ENCODE measurements around the gene EIF6. TPM values are rescaled to one million over a fixed set of nuclear protein-coding genes. Genes with fewer than 3 reads are reported as not detected.

EIF6 gene
- total and polyA plus RNA-seq, 9 of the 15 experiments (the other 6 are each of a cell fraction or from before 2014, with no cell fraction given) = 165 to 832 (median 229) TPM

DNA sequence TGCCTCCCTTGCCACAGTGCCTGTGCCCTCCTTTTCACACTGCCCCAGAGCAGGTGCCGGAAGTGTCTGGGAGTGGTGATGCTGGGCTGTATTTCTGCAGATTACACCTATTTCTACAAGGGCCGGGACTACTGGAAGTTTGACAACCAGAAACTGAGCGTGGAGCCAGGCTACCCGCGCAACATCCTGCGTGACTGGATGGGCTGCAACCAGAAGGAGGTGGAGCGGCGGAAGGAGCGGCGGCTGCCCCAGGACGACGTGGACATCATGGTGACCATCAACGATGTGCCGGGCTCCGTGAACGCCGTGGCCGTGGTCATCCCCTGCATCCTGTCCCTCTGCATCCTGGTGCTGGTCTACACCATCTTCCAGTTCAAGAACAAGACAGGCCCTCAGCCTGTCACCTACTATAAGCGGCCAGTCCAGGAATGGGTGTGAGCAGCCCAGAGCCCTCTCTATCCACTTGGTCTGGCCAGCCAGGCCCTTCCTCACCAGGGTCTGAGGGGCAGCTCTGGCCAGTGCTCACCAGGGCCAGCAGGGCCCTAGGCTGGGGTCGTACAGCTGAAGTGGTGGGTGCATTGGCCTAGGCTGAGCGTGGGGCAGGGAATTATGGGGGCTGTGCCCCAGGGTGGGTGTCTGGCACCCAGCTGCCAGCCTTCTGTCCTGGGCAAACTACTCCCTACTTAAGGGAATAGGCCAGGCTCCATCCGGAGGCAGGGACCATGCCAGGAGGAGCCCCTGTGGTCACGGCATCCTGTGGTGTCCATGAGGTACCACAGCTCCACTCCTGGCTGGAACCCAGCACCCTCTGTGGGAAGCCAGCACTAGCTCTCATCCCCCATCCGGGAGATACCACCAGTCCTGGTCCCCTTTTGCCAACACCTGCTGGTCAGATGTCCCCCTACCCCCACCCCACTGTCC is 10.1 kb downstream of the EIF6 start:
- intact Hi-C loops (cut with micrococcal nuclease) = no loop called here
- no peak for DNase-seq (ENCODE audit: extremely low read depth in 1 of 4, low spot score in 3 of 4)
- peak; percentile 49; the same call in 1 of the 2 replicates for TF ChIP-seq POLR2G (IDR thresholded peaks at IDR 0.05; ENCODE audit: low read depth, low read length)
- TF ChIP-seq PURB (CRISPR knock-in tag; IDR thresholded peaks at IDR 0.05; ENCODE audit: low read depth) = no peak
- ChIA-PET CTCF (ENCODE audit: low intra/inter-chr PET ratio) (no interaction called here), POLR2A (interaction anchor here (0.8 kb wide), 1 partner anchor 12 kb away, joined by 3 read pairs; no protein-coding TSS in a partner anchor)
- BruUV-seq (replicated peaks) = no TSS peak
- H3K9me1 ChIP-seq (ENCODE audit: control insufficient read depth, insufficient read depth, low read length) = no peaks in the 10 kb centered on the region
- H3K9ac ChIP-seq (ENCODE audit: insufficient read depth in 1 of 2, low read depth in 2 of 2, low read length in 2 of 2) = peak overlapping the region in 1 of 2 experiments; percentile 54; a peak in 1 of 4 replicates
- 84% methylated on average over 24 of the region's 24 CpGs for WGBS (ENCODE audit: insufficient coverage, low coverage, missing lambda C conversion rate)
- ATAC-seq = no peak
- peaks cover 15% of the 10 kb centered on the region for H3K79me2 ChIP-seq (ENCODE audit: control insufficient read depth, insufficient read depth, low read length)
- FAIRE-seq = no peak
- H3K27ac ChIP-seq (ENCODE audit: extremely low read depth, low read depth, low read length) = no peak overlapping the region
- no peak overlapping the region for H3K4me2 ChIP-seq (ENCODE audit: insufficient read depth, low read length)
- H3K4me1 ChIP-seq (replicated peaks in 1 of 2; ENCODE audit: control insufficient read depth in 2 of 2, insufficient read depth in 2 of 2, low read length in 2 of 2) = peaks cover 16 to 57% of the 10 kb centered on the region in 2 experiments; a peak in 4 of 5 replicates
- H3K9me3 ChIP-seq (replicated peaks; ENCODE audit: control insufficient read depth, insufficient read depth, low read depth, low read length) = no peaks in the 10 kb centered on the region
- no peak overlapping the region for H3K4me3 ChIP-seq
- H3K36me3 ChIP-seq (ENCODE audit: control insufficient read depth, insufficient read depth, low read length) = peaks cover 40% of the 10 kb centered on the region; the same call in 2 of the 3 replicates
- in situ Hi-C loops (cut with MboI) = no loop called here
- no peak overlapping the region for H2AFZ ChIP-seq (ENCODE audit: low read depth, low read length)
- H4K20me1 ChIP-seq (replicated peaks; ENCODE audit: control insufficient read depth, insufficient read depth, low read length) = no peaks in the 10 kb centered on the region
- no peaks in the 10 kb centered on the region for H3K27me3 ChIP-seq (ENCODE audit: control insufficient read depth in 2 of 2, insufficient read depth in 2 of 2, low read length in 2 of 2)

All from K562 (cell line).